Measurements from ENCODE around the gene SRRM4. TPM values are rescaled to one million over a fixed set of nuclear protein-coding genes. Genes with fewer than 3 reads are reported as not detected.

SRRM4 gene
- total RNA-seq, 1 experiment from 2014 or later: 1.4 TPM

DNA sequence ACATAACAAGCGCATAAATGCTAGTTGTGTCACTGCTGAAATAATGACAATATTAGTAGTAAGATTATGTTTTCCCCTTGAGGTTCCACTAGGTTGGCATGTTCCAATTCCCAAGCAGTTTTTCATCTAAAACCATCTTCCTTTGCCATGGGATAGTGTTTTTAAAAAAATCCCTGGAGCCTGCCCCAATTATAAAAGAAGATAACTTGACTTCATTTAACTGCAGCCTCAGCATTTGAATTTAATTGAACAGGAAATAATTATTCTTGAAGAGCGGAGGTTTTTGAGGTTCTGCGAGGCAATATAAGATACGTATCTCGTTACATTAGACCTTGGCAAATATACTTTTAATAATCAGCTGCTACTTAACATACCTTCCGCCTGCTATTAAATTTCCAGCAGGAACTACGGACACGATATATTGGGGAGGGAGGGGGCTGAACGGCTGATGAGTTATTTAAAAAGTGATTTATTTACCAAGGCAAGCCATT is 132.2 kb downstream of the SRRM4 start:
- peaks cover 4% of the 10 kb centered on the region for H3K27me3 Mint-ChIP-seq (ENCODE audit: low read depth)
- H2BK5ac ChIP-seq (ENCODE audit: insufficient read length, low read length): no peak overlapping the region
- no peaks in the 10 kb centered on the region for H3K79me2 ChIP-seq (ENCODE audit: insufficient read depth, low read length)
- H3K9ac ChIP-seq (ENCODE audit: extremely low read depth, insufficient read length, low read length): no peak overlapping the region
- TF ChIP-seq, protein P1, sequence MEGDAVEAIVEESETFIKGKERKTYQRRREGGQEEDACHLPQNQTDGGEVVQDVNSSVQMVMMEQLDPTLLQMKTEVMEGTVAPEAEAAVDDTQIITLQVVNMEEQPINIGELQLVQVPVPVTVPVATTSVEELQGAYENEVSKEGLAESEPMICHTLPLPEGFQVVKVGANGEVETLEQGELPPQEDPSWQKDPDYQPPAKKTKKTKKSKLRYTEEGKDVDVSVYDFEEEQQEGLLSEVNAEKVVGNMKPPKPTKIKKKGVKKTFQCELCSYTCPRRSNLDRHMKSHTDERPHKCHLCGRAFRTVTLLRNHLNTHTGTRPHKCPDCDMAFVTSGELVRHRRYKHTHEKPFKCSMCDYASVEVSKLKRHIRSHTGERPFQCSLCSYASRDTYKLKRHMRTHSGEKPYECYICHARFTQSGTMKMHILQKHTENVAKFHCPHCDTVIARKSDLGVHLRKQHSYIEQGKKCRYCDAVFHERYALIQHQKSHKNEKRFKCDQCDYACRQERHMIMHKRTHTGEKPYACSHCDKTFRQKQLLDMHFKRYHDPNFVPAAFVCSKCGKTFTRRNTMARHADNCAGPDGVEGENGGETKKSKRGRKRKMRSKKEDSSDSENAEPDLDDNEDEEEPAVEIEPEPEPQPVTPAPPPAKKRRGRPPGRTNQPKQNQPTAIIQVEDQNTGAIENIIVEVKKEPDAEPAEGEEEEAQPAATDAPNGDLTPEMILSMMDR (conservative IDR thresholded peaks at IDR 0.05): no peak
- no peak overlapping the region for H3K27ac Mint-ChIP-seq
- no peak overlapping the region for H3K14ac ChIP-seq (ENCODE audit: insufficient read depth, low read length)
- H2BK20ac ChIP-seq (ENCODE audit: low read depth, low read length, poor library complexity, severe bottlenecking): no peak overlapping the region
- no peak overlapping the region for H3K23ac ChIP-seq (ENCODE audit: insufficient read length, low read depth, low read length)
- H3T11ph ChIP-seq (ENCODE audit: low read length): no peak overlapping the region
- H3K4me1 ChIP-seq (ENCODE audit: insufficient read depth, low read length): no peaks in the 10 kb centered on the region
- H4K5ac ChIP-seq (ENCODE audit: insufficient read length, low read depth, low read length): no peak overlapping the region
- H3K27me3 ChIP-seq (ENCODE audit: insufficient read depth, low read length): no peaks in the 10 kb centered on the region
- no peak overlapping the region for H2BK15ac ChIP-seq (ENCODE audit: low read depth, low read length)
- H2AFZ ChIP-seq (ENCODE audit: low read length): no peak overlapping the region
- H3K27ac ChIP-seq (ENCODE audit: insufficient read length, low read depth, low read length): no peak overlapping the region
- no peaks in the 10 kb centered on the region for H3K23me2 ChIP-seq (ENCODE audit: insufficient read length, low read depth, low read length, poor library complexity, severe bottlenecking)
- no peak overlapping the region for H2AK5ac ChIP-seq (ENCODE audit: insufficient read length, low read length)
- no peaks in the 10 kb centered on the region for H3K9me3 ChIP-seq (ENCODE audit: control insufficient read depth, low read depth, low read length)
- H3K79me1 ChIP-seq (ENCODE audit: insufficient read depth, low read depth, low read length, poor library complexity, severe bottlenecking): no peaks in the 10 kb centered on the region
- no peak overlapping the region for H3K4me3 Mint-ChIP-seq
- no peak overlapping the region for H3K18ac ChIP-seq (ENCODE audit: insufficient read length, low read depth, low read length)
- WGBS (ENCODE audit: extremely low coverage, insufficient read length, low lambda C conversion rate): no CpG with 5 or more reads among the region's 9 CpGs
- no peak overlapping the region for H4K91ac ChIP-seq (ENCODE audit: insufficient read length, low read depth, low read length)
- no peak for DNase-seq
- H2BK12ac ChIP-seq (ENCODE audit: insufficient read length, low read depth, low read length): no peak overlapping the region
- H3K4me1 Mint-ChIP-seq: peaks cover 5 to 6% of the 10 kb centered on the region in 2 experiments
- H3K56ac ChIP-seq (ENCODE audit: insufficient read length, low read depth, low read length): no peak overlapping the region
- no peaks in the 10 kb centered on the region for H4K20me1 ChIP-seq (ENCODE audit: control insufficient read depth, insufficient read depth, insufficient read length)
- H3K4ac ChIP-seq (ENCODE audit: low read depth, low read length): no peak overlapping the region
- no peak overlapping the region for H3K4me2 ChIP-seq (ENCODE audit: insufficient read depth, insufficient read length, low read length)
- H4K8ac ChIP-seq (replicated peaks; ENCODE audit: insufficient read length, low read depth, low read length): no peak overlapping the region
- peaks cover 25 to 30% of the 10 kb centered on the region in 2 experiments for H3K9me3 Mint-ChIP-seq
- peaks cover 11 to 28% (median 17%) of the 10 kb centered on the region in 3 experiments for H3K36me3 Mint-ChIP-seq (ENCODE audit: insufficient read depth in 1 of 3, low read depth in 3 of 3)
- H2BK120ac ChIP-seq (ENCODE audit: low read depth, low read length, poor library complexity, severe bottlenecking): no peak overlapping the region

All from H9 (cell line).